ENCODE data around the gene ARID4B.

GRCh38 chr1:235369802-235370201 is 41.8 kb upstream of the ARID4B start:
- TF ChIP-seq CTCF (IDR thresholded peaks at IDR 0.05) (no peak), ZFX (IDR thresholded peaks at IDR 0.05; ENCODE audit: borderline replicate concordance) (no peak)
